HEK293 (cell line): Measurements from ENCODE around the gene SGSM2.
A peak's percentile ranks its signal among the peaks of the same experiment; 100 is the strongest.

ENCODE experiments used
- GLIS1 ChIP-seq: fragments of 450-650 bp; formaldehyde crosslinking; IDR thresholded peaks from 2 replicates; pipeline ENCODE4 v1.5.1; 2016; ENCODE audit warnings: missing biosample characterization, missing genetic modification characterization
- GLIS2 ChIP-seq: fragments of 450-650 bp; formaldehyde crosslinking; IDR thresholded peaks from 2 replicates; pipeline ENCODE4 v1.5.1; 2016; ENCODE audit warnings: missing biosample characterization, missing genetic modification characterization
- KLF10 ChIP-seq: fragments of 450-650 bp; IDR thresholded peaks from 2 replicates; pipeline ENCODE4 v1.5.1; 2018; ENCODE audit warnings: missing biosample characterization, mild to moderate bottlenecking, missing genetic modification characterization
- ZBTB17 ChIP-seq: fragments of 450-650 bp; formaldehyde crosslinking; IDR thresholded peaks from 2 replicates; pipeline ENCODE4 v1.5.1; 2016; ENCODE audit warnings: missing biosample characterization, missing genetic modification characterization
- ZBTB48 ChIP-seq: fragments of 450-650 bp; formaldehyde crosslinking; IDR thresholded peaks from 2 replicates; pipeline ENCODE4 v1.5.1; 2016; ENCODE audit warnings: missing biosample characterization, missing genetic modification characterization
- ZFHX2 ChIP-seq: fragments of 450-650 bp; formaldehyde crosslinking; conservative IDR thresholded peaks from 2 replicates; pipeline ENCODE4 v1.5.1; 2016; ENCODE audit warnings: missing biosample characterization, missing genetic modification characterization
- ZFP37 ChIP-seq: fragments of 450-650 bp; formaldehyde crosslinking; IDR thresholded peaks from 2 replicates; pipeline ENCODE4 v1.5.1; 2016; ENCODE audit warnings: missing biosample characterization, missing genetic modification characterization
- ZNF146 ChIP-seq: fragments of 450-650 bp; formaldehyde crosslinking; IDR thresholded peaks from 2 replicates; pipeline ENCODE4 v1.5.1; 2016; ENCODE audit warnings: missing biosample characterization, missing genetic modification characterization
- ZNF155 ChIP-seq: fragments of 450-650 bp; formaldehyde crosslinking; IDR thresholded peaks from 2 replicates; pipeline ENCODE4 v1.5.1; 2016; ENCODE audit warnings: missing biosample characterization, missing genetic modification characterization
- ZNF2 ChIP-seq: fragments of 450-650 bp; formaldehyde crosslinking; IDR thresholded peaks from 2 replicates; pipeline ENCODE4 v1.5.1; 2016; ENCODE audit warnings: missing biosample characterization, missing genetic modification characterization
- ZNF202 ChIP-seq: fragments of 450-650 bp; formaldehyde crosslinking; IDR thresholded peaks from 2 replicates; pipeline ENCODE4 v1.5.1; 2016; ENCODE audit warnings: missing biosample characterization, missing genetic modification characterization, borderline replicate concordance
- ZNF335 ChIP-seq: fragments of 450-650 bp; formaldehyde crosslinking; conservative IDR thresholded peaks from 2 replicates; pipeline ENCODE4 v1.5.1; 2016; ENCODE audit warnings: missing biosample characterization, missing genetic modification characterization
- ZNF521 ChIP-seq: fragments of 450-650 bp; formaldehyde crosslinking; IDR thresholded peaks from 2 replicates; pipeline ENCODE4 v1.5.1; 2017; ENCODE audit warnings: missing biosample characterization, mild to moderate bottlenecking, missing genetic modification characterization
- ZNF530 ChIP-seq: fragments of 450-650 bp; formaldehyde crosslinking; IDR thresholded peaks from 2 replicates; pipeline ENCODE4 v1.5.1; 2016; ENCODE audit warnings: low read depth, missing biosample characterization, missing genetic modification characterization
- ZNF555 ChIP-seq: fragments of 450-650 bp; formaldehyde crosslinking; conservative IDR thresholded peaks from 2 replicates; pipeline ENCODE4 v1.5.1; 2017; ENCODE audit warnings: missing biosample characterization, mild to moderate bottlenecking, missing genetic modification characterization, inconsistent platforms
- ZNF560 ChIP-seq: fragments of 450-650 bp; formaldehyde crosslinking; IDR thresholded peaks from 2 replicates; pipeline ENCODE4 v1.5.1; 2017; ENCODE audit warnings: missing biosample characterization, missing genetic modification characterization, borderline replicate concordance
- ZNF626 ChIP-seq: fragments of 450-650 bp; sonication (Bioruptor Pico); formaldehyde crosslinking; IDR thresholded peaks from 2 replicates; pipeline ENCODE4 v1.5.1; 2018; ENCODE audit warnings: missing biosample characterization, missing genetic modification characterization, inconsistent platforms
- ZNF629 ChIP-seq: fragments of 450-650 bp; formaldehyde crosslinking; IDR thresholded peaks from 2 replicates; pipeline ENCODE4 v1.5.1; 2017; ENCODE audit warnings: missing biosample characterization, missing genetic modification characterization
- TF ChIP-seq, protein P1 (sequence below): fragments of 450-650 bp; formaldehyde crosslinking; IDR thresholded peaks from 2 replicates; pipeline ENCODE4 v1.5.1; 2016; ENCODE audit warnings: missing biosample characterization, missing genetic modification characterization
- TF ChIP-seq, protein P2 (sequence below): fragments of 450-650 bp; formaldehyde crosslinking; IDR thresholded peaks from 2 replicates; pipeline ENCODE4 v1.5.1; 2016; ENCODE audit warnings: missing biosample characterization, missing genetic modification characterization
- TF ChIP-seq, protein P3 (sequence below): fragments of 450-650 bp; formaldehyde crosslinking; IDR thresholded peaks from 2 replicates; pipeline ENCODE4 v1.5.1; 2017; ENCODE audit warnings: missing biosample characterization, missing genetic modification characterization
- TF ChIP-seq, protein P4 (sequence below): fragments of 450-650 bp; formaldehyde crosslinking; IDR thresholded peaks from 2 replicates; pipeline ENCODE4 v1.5.1; 2016; ENCODE audit warnings: missing biosample characterization, missing genetic modification characterization, borderline replicate concordance
- TF ChIP-seq, protein P5 (sequence below): fragments of 450-650 bp; IDR thresholded peaks from 2 replicates; pipeline ENCODE4 v1.5.1; 2018; ENCODE audit warnings: missing biosample characterization, mild to moderate bottlenecking, missing genetic modification characterization
- TF ChIP-seq, protein P6 (sequence below): fragments of 450-650 bp; formaldehyde crosslinking; IDR thresholded peaks from 2 replicates; pipeline ENCODE4 v1.5.1; 2017; ENCODE audit warnings: missing biosample characterization, missing genetic modification characterization

Gene SGSM2

DNA sequence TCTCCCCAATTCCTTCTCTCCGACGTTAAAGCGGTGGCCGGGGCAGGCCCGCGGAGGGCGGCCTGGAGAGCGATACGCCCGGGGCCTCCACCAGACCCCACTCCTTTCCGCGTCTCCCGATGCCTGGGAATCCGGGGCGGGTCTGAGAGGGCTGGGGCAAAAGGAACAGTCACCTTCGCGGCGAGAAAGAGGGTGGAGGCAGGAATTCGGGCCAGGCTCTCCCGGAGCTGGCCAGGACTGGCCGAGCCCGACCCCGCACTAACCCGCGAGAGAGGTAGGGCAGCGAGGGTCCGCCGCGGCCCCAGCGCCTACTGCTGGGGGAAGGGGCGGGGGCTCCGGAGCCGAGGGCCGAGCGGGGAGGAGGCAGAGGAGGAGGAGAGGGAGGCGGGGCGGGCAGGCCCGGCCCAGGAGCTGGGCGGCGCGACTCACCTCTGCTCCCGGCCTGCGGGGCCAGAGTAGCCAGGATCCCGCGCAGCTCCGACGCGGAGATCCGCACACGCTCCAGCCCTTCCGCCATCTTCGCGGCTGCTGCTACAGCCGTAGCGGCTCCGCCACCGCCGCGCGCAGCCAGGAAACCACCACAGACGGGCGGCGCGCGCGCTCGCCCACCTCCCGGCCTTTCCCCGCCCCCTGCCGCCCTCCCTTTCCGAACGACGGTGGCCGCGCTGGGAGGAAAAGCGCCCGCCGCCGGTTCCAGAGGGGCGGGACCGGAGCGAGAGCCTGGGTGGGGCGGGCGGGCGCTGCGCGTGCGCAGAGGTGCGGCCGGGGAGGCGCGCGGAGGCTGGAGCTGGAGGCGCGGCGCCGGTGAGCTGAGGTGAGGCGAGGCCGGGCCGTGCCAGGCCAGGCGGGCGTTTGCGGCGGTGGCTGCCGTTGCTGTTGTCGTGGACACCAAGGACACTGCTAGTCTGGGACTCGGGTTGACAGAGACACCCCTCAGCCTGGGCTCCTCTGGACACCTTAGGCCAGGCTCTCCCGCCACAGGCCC lies 33.8 kb upstream of the SGSM2 start, which contains the start of the genes SMG6 and SRR (continued):
- TF ChIP-seq, protein P1, sequence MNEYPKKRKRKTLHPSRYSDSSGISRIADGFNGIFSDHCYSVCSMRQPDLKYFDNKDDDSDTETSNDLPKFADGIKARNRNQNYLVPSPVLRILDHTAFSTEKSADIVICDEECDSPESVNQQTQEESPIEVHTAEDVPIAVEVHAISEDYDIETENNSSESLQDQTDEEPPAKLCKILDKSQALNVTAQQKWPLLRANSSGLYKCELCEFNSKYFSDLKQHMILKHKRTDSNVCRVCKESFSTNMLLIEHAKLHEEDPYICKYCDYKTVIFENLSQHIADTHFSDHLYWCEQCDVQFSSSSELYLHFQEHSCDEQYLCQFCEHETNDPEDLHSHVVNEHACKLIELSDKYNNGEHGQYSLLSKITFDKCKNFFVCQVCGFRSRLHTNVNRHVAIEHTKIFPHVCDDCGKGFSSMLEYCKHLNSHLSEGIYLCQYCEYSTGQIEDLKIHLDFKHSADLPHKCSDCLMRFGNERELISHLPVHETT (tag by site-specific recombination), result no peak
- TF ChIP-seq ZNF626 (tag by site-specific recombination) (no peak), ZNF202 (tag by site-specific recombination) (no peak), ZNF146 (tag by site-specific recombination) (no peak), GLIS2 (tag by site-specific recombination) (peak; percentile 71), ZNF560 (no peak), ZNF555 (tag by site-specific recombination) (no peak), ZFP37 (tag by site-specific recombination) (0 out of 2 replicates have a peak, but pooled peaks have one; percentile 74), ZNF530 (tag by site-specific recombination) (no peak), ZBTB17 (peak; percentile 89), KLF10 (tag by site-specific recombination) (peak; percentile 73; the same call in 1 of the 2 replicates), ZNF2 (0 out of 2 replicates have a peak, but pooled peaks have one; percentile 27), GLIS1 (peak; percentile 50), ZNF155 (tag by site-specific recombination) (no peak), ZNF521 (no peak), ZBTB48 (tag by site-specific recombination) (no peak), ZNF629 (tag by site-specific recombination) (peak; percentile 10; the same call in 1 of the 2 replicates), ZFHX2 (tag by site-specific recombination) (peak; percentile 86), ZNF335 (peak; percentile 87)
- TF ChIP-seq, protein P2, sequence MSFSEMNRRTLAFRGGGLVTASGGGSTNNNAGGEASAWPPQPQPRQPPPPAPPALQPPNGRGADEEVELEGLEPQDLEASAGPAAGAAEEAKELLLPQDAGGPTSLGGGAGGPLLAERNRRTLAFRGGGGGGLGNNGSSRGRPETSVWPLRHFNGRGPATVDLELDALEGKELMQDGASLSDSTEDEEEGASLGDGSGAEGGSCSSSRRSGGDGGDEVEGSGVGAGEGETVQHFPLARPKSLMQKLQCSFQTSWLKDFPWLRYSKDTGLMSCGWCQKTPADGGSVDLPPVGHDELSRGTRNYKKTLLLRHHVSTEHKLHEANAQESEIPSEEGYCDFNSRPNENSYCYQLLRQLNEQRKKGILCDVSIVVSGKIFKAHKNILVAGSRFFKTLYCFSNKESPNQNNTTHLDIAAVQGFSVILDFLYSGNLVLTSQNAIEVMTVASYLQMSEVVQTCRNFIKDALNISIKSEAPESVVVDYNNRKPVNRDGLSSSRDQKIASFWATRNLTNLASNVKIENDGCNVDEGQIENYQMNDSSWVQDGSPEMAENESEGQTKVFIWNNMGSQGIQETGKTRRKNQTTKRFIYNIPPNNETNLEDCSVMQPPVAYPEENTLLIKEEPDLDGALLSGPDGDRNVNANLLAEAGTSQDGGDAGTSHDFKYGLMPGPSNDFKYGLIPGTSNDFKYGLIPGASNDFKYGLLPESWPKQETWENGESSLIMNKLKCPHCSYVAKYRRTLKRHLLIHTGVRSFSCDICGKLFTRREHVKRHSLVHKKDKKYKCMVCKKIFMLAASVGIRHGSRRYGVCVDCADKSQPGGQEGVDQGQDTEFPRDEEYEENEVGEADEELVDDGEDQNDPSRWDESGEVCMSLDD (tag by site-specific recombination), result no peak
- TF ChIP-seq, protein P3, sequence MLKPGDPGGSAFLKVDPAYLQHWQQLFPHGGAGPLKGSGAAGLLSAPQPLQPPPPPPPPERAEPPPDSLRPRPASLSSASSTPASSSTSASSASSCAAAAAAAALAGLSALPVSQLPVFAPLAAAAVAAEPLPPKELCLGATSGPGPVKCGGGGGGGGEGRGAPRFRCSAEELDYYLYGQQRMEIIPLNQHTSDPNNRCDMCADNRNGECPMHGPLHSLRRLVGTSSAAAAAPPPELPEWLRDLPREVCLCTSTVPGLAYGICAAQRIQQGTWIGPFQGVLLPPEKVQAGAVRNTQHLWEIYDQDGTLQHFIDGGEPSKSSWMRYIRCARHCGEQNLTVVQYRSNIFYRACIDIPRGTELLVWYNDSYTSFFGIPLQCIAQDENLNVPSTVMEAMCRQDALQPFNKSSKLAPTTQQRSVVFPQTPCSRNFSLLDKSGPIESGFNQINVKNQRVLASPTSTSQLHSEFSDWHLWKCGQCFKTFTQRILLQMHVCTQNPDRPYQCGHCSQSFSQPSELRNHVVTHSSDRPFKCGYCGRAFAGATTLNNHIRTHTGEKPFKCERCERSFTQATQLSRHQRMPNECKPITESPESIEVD (tag by site-specific recombination), result no peak
- TF ChIP-seq, protein P4, sequence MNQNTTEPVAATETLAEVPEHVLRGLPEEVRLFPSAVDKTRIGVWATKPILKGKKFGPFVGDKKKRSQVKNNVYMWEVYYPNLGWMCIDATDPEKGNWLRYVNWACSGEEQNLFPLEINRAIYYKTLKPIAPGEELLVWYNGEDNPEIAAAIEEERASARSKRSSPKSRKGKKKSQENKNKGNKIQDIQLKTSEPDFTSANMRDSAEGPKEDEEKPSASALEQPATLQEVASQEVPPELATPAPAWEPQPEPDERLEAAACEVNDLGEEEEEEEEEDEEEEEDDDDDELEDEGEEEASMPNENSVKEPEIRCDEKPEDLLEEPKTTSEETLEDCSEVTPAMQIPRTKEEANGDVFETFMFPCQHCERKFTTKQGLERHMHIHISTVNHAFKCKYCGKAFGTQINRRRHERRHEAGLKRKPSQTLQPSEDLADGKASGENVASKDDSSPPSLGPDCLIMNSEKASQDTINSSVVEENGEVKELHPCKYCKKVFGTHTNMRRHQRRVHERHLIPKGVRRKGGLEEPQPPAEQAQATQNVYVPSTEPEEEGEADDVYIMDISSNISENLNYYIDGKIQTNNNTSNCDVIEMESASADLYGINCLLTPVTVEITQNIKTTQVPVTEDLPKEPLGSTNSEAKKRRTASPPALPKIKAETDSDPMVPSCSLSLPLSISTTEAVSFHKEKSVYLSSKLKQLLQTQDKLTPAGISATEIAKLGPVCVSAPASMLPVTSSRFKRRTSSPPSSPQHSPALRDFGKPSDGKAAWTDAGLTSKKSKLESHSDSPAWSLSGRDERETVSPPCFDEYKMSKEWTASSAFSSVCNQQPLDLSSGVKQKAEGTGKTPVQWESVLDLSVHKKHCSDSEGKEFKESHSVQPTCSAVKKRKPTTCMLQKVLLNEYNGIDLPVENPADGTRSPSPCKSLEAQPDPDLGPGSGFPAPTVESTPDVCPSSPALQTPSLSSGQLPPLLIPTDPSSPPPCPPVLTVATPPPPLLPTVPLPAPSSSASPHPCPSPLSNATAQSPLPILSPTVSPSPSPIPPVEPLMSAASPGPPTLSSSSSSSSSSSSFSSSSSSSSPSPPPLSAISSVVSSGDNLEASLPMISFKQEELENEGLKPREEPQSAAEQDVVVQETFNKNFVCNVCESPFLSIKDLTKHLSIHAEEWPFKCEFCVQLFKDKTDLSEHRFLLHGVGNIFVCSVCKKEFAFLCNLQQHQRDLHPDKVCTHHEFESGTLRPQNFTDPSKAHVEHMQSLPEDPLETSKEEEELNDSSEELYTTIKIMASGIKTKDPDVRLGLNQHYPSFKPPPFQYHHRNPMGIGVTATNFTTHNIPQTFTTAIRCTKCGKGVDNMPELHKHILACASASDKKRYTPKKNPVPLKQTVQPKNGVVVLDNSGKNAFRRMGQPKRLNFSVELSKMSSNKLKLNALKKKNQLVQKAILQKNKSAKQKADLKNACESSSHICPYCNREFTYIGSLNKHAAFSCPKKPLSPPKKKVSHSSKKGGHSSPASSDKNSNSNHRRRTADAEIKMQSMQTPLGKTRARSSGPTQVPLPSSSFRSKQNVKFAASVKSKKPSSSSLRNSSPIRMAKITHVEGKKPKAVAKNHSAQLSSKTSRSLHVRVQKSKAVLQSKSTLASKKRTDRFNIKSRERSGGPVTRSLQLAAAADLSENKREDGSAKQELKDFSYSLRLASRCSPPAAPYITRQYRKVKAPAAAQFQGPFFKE (tag by site-specific recombination), result no peak
- TF ChIP-seq, protein P5, sequence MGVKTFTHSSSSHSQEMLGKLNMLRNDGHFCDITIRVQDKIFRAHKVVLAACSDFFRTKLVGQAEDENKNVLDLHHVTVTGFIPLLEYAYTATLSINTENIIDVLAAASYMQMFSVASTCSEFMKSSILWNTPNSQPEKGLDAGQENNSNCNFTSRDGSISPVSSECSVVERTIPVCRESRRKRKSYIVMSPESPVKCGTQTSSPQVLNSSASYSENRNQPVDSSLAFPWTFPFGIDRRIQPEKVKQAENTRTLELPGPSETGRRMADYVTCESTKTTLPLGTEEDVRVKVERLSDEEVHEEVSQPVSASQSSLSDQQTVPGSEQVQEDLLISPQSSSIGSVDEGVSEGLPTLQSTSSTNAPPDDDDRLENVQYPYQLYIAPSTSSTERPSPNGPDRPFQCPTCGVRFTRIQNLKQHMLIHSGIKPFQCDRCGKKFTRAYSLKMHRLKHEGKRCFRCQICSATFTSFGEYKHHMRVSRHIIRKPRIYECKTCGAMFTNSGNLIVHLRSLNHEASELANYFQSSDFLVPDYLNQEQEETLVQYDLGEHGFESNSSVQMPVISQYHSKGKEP (tag by site-specific recombination), result no peak
- TF ChIP-seq, protein P6, sequence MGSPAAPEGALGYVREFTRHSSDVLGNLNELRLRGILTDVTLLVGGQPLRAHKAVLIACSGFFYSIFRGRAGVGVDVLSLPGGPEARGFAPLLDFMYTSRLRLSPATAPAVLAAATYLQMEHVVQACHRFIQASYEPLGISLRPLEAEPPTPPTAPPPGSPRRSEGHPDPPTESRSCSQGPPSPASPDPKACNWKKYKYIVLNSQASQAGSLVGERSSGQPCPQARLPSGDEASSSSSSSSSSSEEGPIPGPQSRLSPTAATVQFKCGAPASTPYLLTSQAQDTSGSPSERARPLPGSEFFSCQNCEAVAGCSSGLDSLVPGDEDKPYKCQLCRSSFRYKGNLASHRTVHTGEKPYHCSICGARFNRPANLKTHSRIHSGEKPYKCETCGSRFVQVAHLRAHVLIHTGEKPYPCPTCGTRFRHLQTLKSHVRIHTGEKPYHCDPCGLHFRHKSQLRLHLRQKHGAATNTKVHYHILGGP (tag by site-specific recombination), result no peak
